SK-N-SH treated with all-trans-retinoic acid at 6 μM for 48 hours (cell line): ENCODE data around the gene SCG2.

Experiments
- ARNTL ChIP-seq: fragments of 450-650 bp; formaldehyde crosslinking; IDR thresholded peaks from 2 replicates; pipeline ENCODE4 v1.5.0; 2020; ENCODE audit warnings: low read depth, mild to moderate bottlenecking, moderate library complexity, borderline replicate concordance
- PATZ1 ChIP-seq: fragments of 250-450 bp; sonication (Bioruptor Pico); IDR thresholded peaks from 2 replicates; pipeline ENCODE4 v1.8.0; 2020; ENCODE audit warnings: mild to moderate bottlenecking, moderate library complexity, borderline replicate concordance
- POU6F1 ChIP-seq: fragments of 250-450 bp; sonication (Bioruptor Pico); IDR thresholded peaks from 2 replicates; pipeline ENCODE4 v1.8.0; 2021; ENCODE audit warnings: low read depth, mild to moderate bottlenecking, moderate library complexity, borderline replicate concordance
- ZNF565 ChIP-seq: fragments of 450-650 bp; formaldehyde crosslinking; conservative IDR thresholded peaks from 2 replicates; pipeline ENCODE4 v1.5.0; 2020; ENCODE audit warnings: low read depth, mild to moderate bottlenecking, moderate library complexity
- TF ChIP-seq, protein P1 (sequence below): fragments of 250-450 bp; sonication (Bioruptor Pico); IDR thresholded peaks from 2 replicates; pipeline ENCODE4 v1.5.1; 2020; ENCODE audit warnings: low read depth, mild to moderate bottlenecking, moderate library complexity

GRCh38 chr2:223582001-223582400 is 20.2 kb downstream of the SCG2 start:
- TF ChIP-seq ARNTL (CRISPR knock-in tag): no peak
- TF ChIP-seq, protein P1, sequence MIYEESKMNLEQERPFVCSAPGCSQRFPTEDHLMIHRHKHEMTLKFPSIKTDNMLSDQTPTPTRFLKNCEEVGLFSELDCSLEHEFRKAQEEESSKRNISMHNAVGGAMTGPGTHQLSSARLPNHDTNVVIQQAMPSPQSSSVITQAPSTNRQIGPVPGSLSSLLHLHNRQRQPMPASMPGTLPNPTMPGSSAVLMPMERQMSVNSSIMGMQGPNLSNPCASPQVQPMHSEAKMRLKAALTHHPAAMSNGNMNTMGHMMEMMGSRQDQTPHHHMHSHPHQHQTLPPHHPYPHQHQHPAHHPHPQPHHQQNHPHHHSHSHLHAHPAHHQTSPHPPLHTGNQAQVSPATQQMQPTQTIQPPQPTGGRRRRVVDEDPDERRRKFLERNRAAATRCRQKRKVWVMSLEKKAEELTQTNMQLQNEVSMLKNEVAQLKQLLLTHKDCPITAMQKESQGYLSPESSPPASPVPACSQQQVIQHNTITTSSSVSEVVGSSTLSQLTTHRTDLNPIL (CRISPR knock-in tag): no peak
- TF ChIP-seq ZNF565 (CRISPR knock-in tag): no peak
- no peak for TF ChIP-seq POU6F1 (CRISPR knock-in tag)
- TF ChIP-seq PATZ1 (CRISPR knock-in tag): no peak
